Renal cortex interstitium (tissue), 11 donors: ENCODE results near the gene PTPRC. TPM values are rescaled to one million over a fixed set of nuclear protein-coding genes. Genes with fewer than 3 reads are reported as not detected.

ENCODE experiments used
- DNase-seq, 11 donors: peaks; one replicate each; pipeline ENCODE4 v3.0.0-alpha.2; 2013; ENCODE audit warnings: low read depth in 9 of 11, low spot score in 4 of 11; ENCODE audit errors: extremely low read depth in 1 of 11
- polyA plus RNA-seq, 3 donors: library from polyadenylated mRNA; unstranded; fragments of 120-200 nt; gene quantifications; one replicate each; pipeline ENCODE4 v1.2.1, GENCODE V29; 2013; ENCODE audit not compliant: insufficient read length in 3 of 3

Gene PTPRC
- polyA plus RNA-seq, 3 donors, result 5.4 to 6.4 (median 5.6) TPM

DNA sequence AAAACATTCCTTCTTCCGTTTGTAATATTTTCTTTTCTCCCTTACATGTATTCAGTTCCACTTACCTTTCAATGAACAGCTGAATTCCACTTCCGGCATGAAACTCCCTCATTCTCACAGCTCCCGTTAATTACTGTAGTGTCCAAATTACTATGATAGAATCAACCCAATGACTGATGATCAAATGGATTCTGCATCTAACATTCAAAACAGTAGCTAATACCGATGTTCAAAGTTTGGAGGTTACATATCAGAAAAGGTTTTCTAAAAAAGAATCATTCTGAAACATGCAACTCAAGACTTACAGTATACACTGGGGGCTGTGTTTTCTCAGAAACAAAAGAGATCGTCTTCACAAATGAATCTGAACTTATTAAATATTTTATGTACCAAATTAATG, 77.2 kb downstream of the PTPRC start:
- DNase-seq, result no peak

DNA sequence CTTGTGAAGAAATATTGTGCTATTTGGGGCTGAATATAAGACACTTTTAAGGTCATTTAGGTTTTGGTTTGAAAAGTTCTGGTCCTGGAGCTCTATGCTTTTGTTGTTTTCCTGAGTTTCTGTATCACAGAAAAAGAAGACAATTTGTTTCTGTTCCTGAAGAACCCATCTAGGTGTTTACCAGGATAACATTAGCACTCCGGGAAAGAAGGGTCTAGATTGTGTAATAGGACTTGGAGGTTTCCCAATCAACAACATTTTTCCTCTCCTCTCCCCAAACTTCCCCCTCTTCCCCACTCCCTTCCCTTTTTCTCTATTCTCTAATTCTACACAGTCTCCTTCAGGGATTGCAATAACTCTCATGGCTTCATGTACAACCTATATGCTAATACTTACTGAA, 78.7 kb downstream of the PTPRC start:
- no peak for DNase-seq

- no peak for DNase-seq
Measured at GRCh38 chr1:198723127-198723526, 84.3 kb downstream of the PTPRC start.

- no peak for DNase-seq
Measured at GRCh38 chr1:198725090-198725489, 86.2 kb downstream of the PTPRC start.

DNA sequence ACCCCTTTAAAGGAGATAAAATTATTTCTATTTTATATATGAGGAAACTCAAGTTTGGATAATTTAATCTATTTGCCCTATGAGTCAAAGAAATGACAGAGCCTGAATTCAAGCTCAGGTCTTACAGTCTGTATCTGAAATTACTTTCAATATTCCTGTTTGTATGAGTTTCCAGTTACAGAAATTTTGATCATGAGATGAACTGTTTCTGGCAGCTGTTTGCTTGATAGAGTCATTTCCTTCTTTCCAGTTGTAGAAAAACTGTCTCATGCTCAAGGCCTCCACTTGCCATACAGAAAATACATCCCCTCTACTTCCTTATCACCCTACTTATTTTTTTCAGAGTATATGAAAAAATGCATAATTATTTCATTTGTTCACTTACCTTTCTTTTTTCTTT, 87.6 kb downstream of the PTPRC start:
- DNase-seq, result no peak

DNA sequence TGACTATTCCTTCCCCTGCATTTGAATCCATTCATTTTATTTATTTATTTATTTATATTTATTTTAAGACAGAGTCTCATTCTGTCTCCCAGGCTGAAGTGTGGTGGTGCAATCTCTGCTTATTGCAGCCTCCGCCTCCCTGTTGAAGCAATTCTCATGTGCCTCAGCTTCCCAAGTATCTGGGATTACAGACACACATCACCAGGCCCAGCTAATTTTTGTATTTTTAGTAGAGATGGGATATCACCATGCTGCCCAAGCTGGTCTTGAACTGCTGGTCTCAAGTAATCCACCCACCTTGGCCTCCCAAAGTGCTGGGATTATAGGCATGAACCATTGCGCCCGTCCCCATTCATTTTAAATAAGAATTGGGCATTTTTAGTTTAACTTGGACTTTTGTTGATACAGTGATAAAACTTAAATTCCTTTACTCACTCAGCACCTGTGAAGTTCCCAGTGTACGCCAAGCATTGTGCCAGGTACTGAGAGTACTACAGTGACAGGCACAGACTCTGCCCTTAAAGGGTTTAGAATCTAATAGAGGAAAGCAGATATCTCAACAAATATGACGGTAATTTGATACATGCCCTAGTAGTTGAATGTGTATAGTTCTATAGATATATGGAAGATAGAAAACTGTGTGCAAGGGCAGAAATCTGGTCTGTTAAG, 90.5 kb downstream of the PTPRC start:
- no peak for DNase-seq

DNA sequence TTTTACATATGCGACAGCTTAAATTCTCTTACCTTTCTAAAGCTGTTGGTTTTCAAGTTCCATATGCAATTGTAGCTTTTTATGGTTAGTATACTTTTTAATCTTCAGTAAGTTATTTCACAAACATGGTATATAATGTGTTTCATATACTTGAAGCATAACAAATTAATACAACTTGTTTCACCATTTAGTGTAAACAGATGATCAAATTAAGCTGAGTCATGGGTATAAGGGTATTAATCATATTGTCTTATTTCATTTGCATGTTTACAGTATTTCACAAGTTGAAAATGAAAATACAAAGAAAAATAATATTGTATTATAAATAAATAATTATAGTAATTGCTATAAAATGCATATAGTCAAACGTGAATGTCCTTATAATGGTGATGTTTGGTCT, 92.1 kb downstream of the PTPRC start:
- DNase-seq, result no peak

DNA sequence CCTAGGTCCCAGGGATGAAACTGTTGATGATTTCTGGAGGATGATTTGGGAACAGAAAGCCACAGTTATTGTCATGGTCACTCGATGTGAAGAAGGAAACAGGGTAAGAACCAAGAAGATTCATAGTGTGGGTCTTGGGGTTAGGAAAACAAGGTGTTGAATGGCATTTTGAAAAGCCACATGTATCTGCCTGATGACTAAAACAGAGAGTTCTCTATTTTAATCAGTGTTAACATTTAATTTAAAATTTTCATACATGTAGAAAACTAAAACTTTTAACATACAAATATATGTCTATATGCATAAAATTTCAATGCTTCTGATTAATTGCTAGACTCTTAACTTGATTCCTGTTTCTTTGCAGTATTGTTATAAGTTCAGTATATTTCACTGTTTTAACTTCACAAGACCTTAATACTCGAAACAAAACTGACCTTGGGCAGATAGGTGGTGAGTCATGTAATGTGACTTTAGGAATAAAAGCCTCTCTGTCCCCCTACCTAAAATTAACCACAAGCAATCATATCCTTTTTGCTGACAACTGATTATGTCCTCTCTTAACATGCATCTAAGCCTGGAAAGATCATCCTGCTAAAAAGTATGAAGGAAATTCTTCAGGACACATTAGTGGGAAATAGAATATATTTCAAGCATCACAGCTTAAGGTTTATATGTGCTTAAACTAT, 95.6 kb downstream of the PTPRC start:
- DNase-seq, result peak in 3 of 11 donors; percentile 1 to 12 (median 8)

- DNase-seq, result no peak
Measured at GRCh38 chr1:198741744-198742143, 102.9 kb downstream of the PTPRC start.

GRCh38 chr1:198747127-198747526, 108.3 kb downstream of the PTPRC start:
- DNase-seq, result no peak

GRCh38 chr1:198749279-198749678, 110.4 kb downstream of the PTPRC start:
- DNase-seq, result no peak

- DNase-seq, result no peak
Measured at GRCh38 chr1:198750081-198750480, 111.2 kb downstream of the PTPRC start.

DNA sequence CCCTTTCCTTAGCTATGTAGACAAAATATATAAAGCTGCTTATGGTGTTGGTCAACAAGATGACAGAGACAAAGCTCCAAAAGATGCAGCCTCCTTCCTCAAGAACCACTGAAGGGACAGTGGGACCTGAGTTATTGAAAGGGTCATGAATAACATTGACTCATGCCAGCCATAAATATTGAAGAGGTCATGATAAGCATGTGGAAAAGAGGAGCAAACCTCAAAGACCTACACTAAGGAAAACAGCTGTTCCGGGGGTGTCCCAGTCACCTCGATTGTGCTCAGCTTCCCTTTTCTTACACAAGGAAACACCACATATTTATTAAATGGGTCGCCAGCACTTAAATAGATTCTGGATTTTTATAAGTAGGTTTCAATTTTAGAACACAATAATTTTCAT, 112.9 kb downstream of the PTPRC start:
- DNase-seq, result no peak

- no peak for DNase-seq
Measured at GRCh38 chr1:198754670-198755069, 115.8 kb downstream of the PTPRC start.

- no peak for DNase-seq
Measured at GRCh38 chr1:198755715-198756114, 116.9 kb downstream of the PTPRC start.

DNA sequence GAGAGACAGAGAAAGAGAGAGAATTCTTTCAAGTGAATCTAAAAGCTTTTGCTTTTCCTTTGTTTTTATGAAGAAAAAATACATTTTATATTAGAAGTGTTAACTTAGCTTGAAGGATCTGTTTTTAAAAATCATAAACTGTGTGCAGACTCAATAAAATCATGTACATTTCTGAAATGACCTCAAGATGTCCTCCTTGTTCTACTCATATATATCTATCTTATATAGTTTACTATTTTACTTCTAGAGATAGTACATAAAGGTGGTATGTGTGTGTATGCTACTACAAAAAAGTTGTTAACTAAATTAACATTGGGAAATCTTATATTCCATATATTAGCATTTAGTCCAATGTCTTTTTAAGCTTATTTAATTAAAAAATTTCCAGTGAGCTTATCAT, 117.6 kb downstream of the PTPRC start:
- no peak for DNase-seq

DNA sequence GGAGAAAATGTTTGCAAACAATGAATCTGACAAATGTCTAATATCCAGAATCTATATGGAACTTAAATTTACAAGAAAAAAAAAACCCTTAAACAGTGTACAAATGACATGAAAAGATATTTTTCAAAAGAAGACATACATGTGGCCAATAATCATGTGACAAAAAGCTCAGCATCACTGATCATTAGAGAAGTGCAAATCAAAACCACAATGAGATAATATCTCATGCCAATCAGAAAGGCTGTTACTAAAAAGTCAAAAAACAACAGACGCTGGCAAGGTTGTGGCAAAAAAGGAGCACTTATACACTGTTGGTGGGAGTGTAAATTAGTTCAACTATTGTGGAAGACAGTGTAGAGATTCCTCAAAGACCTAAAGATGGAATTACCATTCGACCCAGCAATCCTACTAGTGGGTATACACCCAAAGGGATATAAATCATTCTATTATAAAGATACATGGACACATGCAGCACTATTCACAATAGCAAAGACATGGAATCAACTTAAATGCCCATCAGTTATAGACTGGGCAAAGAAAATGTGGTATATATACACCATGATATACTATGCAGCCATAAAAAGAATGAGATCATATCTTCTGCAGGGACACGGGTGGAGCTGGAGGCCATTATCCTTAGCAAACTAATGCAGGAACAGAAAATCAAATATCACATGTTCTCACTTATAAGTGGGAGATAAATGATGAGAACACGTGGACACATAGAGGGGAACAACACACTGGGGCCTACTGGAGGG, 123.2 kb downstream of the PTPRC start:
- no peak for DNase-seq

GRCh38 chr1:198763298-198763714, 124.5 kb downstream of the PTPRC start:
- DNase-seq, result no peak

DNA sequence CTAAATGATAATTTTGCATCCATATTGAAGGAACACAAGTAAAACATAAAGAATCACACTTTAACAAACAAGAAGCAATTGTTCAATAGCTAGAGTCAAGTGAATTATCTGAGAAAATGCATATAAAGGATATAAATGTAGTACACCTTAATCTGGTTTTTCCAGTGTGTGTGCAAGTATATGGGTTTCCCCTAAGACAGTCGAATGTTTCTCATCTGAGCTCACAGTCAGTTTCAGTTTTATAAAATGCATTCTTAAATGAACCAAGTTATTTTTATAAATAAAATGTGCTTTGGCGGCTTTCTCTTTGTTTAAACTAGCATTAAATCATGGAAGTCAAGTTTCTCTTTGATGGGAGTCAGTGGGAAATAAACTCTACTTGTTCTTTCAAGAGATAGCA, 125.9 kb downstream of the PTPRC start:
- DNase-seq, result no peak

GRCh38 chr1:198765416-198765815, 126.6 kb downstream of the PTPRC start:
- no peak for DNase-seq
